DOHH2 (cell line): ENCODE results near the gene NIT1.

ENCODE experiments used
- H3F3A ChIP-seq: fragments of 200-600 bp; sonication (generic), shearing (Covaris generic); 2 replicates; pipeline ENCODE4 v1.6.0; 2016; ENCODE audit warnings: antibody characterized with exemption, mild to moderate bottlenecking; ENCODE audit not compliant: control insufficient read depth, insufficient read depth
- H3K27ac ChIP-seq: fragments of 200-600 bp; sonication (generic); 2 replicates; pipeline ENCODE4 v1.5.1; 2014; ENCODE audit warnings: low read depth, mild to moderate bottlenecking, low read length, moderate library complexity
- H3K27me3 ChIP-seq: fragments of 200-600 bp; sonication (generic); 2 replicates; pipeline ENCODE4 v1.6.1; 2014; ENCODE audit warnings: mild to moderate bottlenecking, low read length, mixed read lengths; ENCODE audit not compliant: control insufficient read depth
- H3K36me3 ChIP-seq: fragments of 200-600 bp; sonication (generic); 2 replicates; pipeline ENCODE4 v1.6.1; 2014; ENCODE audit warnings: mild to moderate bottlenecking, low read length, moderate library complexity, mixed read lengths; ENCODE audit not compliant: control insufficient read depth
- H3K4me1 ChIP-seq: fragments of 200-600 bp; sonication (generic); 2 replicates; pipeline ENCODE4 v1.6.1; 2014; ENCODE audit warnings: mild to moderate bottlenecking, low read length, mixed read lengths; ENCODE audit not compliant: control insufficient read depth
- H3K4me2 ChIP-seq: fragments of 200-600 bp; sonication (generic); 2 replicates; pipeline ENCODE4 v1.6.0; 2014; ENCODE audit warnings: mild to moderate bottlenecking, low read length, moderate library complexity
- H3K4me3 ChIP-seq: fragments of 200-600 bp; sonication (generic); 2 replicates; pipeline ENCODE4 v1.5.1; 2014; ENCODE audit warnings: mild to moderate bottlenecking, low read length, mixed read lengths
- H3K79me2 ChIP-seq: fragments of 200-600 bp; sonication (generic); 2 replicates; pipeline ENCODE4 v1.6.1; 2014; ENCODE audit warnings: mild to moderate bottlenecking, low read length, mixed read lengths; ENCODE audit not compliant: control insufficient read depth
- H3K9me2 ChIP-seq: fragments of 200-600 bp; sonication (generic); replicated peaks from 2 replicates; pipeline ENCODE4 v1.6.1; 2014; ENCODE audit warnings: mild to moderate bottlenecking, low read length, mixed read lengths; ENCODE audit not compliant: control insufficient read depth
- H3K9me3 ChIP-seq: fragments of 200-600 bp; sonication (generic); 2 replicates; pipeline ENCODE4 v1.6.1; 2014; ENCODE audit warnings: antibody characterized with exemption, low read length, mixed read lengths; ENCODE audit not compliant: control insufficient read depth, insufficient read depth
- H4K20me1 ChIP-seq: fragments of 200-600 bp; sonication (generic); 2 replicates; pipeline ENCODE4 v1.6.0; 2014; ENCODE audit warnings: low read depth, mild to moderate bottlenecking, antibody characterized with exemption, low read length, moderate library complexity; ENCODE audit not compliant: control insufficient read depth, insufficient read depth
- CTCF ChIP-seq: fragments of 200-600 bp; sonication (generic); IDR thresholded peaks from one replicate; pipeline ENCODE4 v1.5.1; 2014; ENCODE audit warnings: antibody characterized with exemption, mild to moderate bottlenecking, low read depth, low read length; ENCODE audit not compliant: poor library complexity, severe bottlenecking
- EZH2phosphoT487 ChIP-seq: fragments of 200-600 bp; sonication (generic); IDR thresholded peaks from 2 replicates; pipeline ENCODE4 v1.6.1; 2017; ENCODE audit warnings: borderline replicate concordance, mild to moderate bottlenecking, antibody characterized with exemption, low read length, moderate library complexity, mixed read lengths

NIT1 gene

GRCh38 chr1:161080441-161081405 lies 37.2 kb upstream of the NIT1 start:
- no peaks in the 10 kb centered on the region for H3K9me2 ChIP-seq
- H3F3A ChIP-seq: no peaks in the 10 kb centered on the region
- H4K20me1 ChIP-seq: no peaks in the 10 kb centered on the region
- H3K27me3 ChIP-seq: no peaks in the 10 kb centered on the region; the same call in 1 of the 2 replicates
- H3K27ac ChIP-seq: no peak overlapping the region
- H3K9me3 ChIP-seq: no peaks in the 10 kb centered on the region
- H3K36me3 ChIP-seq: no peaks in the 10 kb centered on the region
- no peak for TF ChIP-seq CTCF
- TF ChIP-seq EZH2phosphoT487: no peak
- no peaks in the 10 kb centered on the region for H3K79me2 ChIP-seq
- no peaks in the 10 kb centered on the region for H3K4me1 ChIP-seq
- H3K4me2 ChIP-seq: no peak overlapping the region
- no peak overlapping the region for H3K4me3 ChIP-seq

- Histone ChIP-seq H3K4me1 (no peaks in the 10 kb centered on the region), H3K79me2 (no peaks in the 10 kb centered on the region), H3F3A (no peaks in the 10 kb centered on the region), H3K27ac (no peak overlapping the region), H3K4me2 (no peak overlapping the region), H3K27me3 (no peaks in the 10 kb centered on the region; the same call in 1 of the 2 replicates), H3K9me3 (no peaks in the 10 kb centered on the region), H3K9me2 (no peaks in the 10 kb centered on the region), H4K20me1 (no peaks in the 10 kb centered on the region), H3K36me3 (no peaks in the 10 kb centered on the region), H3K4me3 (no peak overlapping the region)
- TF ChIP-seq EZH2phosphoT487 (no peak), CTCF (no peak)
Observed at GRCh38 chr1:161081519-161081918, 36.4 kb upstream of the NIT1 start.

GRCh38 chr1:161082483-161082882 lies 35.4 kb upstream of the NIT1 start:
- Histone ChIP-seq H3F3A (no peaks in the 10 kb centered on the region), H3K36me3 (no peaks in the 10 kb centered on the region), H3K4me2 (no peak overlapping the region), H3K4me1 (no peaks in the 10 kb centered on the region), H3K27ac (no peak overlapping the region), H3K79me2 (no peaks in the 10 kb centered on the region), H3K9me2 (no peaks in the 10 kb centered on the region), H3K27me3 (no peaks in the 10 kb centered on the region; the same call in 1 of the 2 replicates), H4K20me1 (no peaks in the 10 kb centered on the region), H3K9me3 (no peaks in the 10 kb centered on the region), H3K4me3 (no peak overlapping the region)
- TF ChIP-seq EZH2phosphoT487 (no peak), CTCF (no peak)
